ENCODE results near the gene FBLN1.
A peak's percentile ranks its signal among the peaks of the same experiment; 100 is the strongest.

FBLN1 gene

GRCh38 chr22:45534339-45535192 lies 31.9 kb downstream of the FBLN1 start (continued):
- TF ChIP-seq ZNF449 (tag by site-specific recombination; IDR thresholded peaks at IDR 0.05) (no peak), TSHZ1 (tag by site-specific recombination; IDR thresholded peaks at IDR 0.05; ENCODE audit: borderline replicate concordance) (no peak), ZBTB8A (tag by site-specific recombination; IDR thresholded peaks at IDR 0.05) (peak; percentile 37; the same call in 1 of the 2 replicates), ZBTB17 (tag by site-specific recombination; IDR thresholded peaks at IDR 0.05) (no peak), ZNF266 (tag by site-specific recombination; IDR thresholded peaks at IDR 0.05; ENCODE audit: low read depth) (no peak), WT1 (tag by site-specific recombination; IDR thresholded peaks at IDR 0.05) (peak; percentile 74), ZNF114 (tag by site-specific recombination; IDR thresholded peaks at IDR 0.05) (no peak), ZNF654 (tag by site-specific recombination; IDR thresholded peaks at IDR 0.05; ENCODE audit: low read depth) (no peak), OVOL3 (tag by site-specific recombination; IDR thresholded peaks at IDR 0.05) (no peak), RBAK (tag by site-specific recombination; IDR thresholded peaks at IDR 0.05) (no peak), OSR2 (tag by site-specific recombination; IDR thresholded peaks at IDR 0.05) (peak; percentile 80), ZFP37 (tag by site-specific recombination; IDR thresholded peaks at IDR 0.05) (no peak), HOXC10 (CRISPR knock-in tag; IDR thresholded peaks at IDR 0.05) (no peak), ZNF555 (tag by site-specific recombination; conservative IDR thresholded peaks at IDR 0.05) (no peak), ZNF518A (tag by site-specific recombination; conservative IDR thresholded peaks at IDR 0.05; ENCODE audit: low read depth) (no peak), KLF7 (tag by site-specific recombination; IDR thresholded peaks at IDR 0.05; ENCODE audit: borderline replicate concordance) (no peak), PRDM10 (tag by site-specific recombination; IDR thresholded peaks at IDR 0.05) (peak; percentile 100), ZNF341 (tag by site-specific recombination; IDR thresholded peaks at IDR 0.05; ENCODE audit: low read depth) (no peak), ZNF670 (tag by site-specific recombination; IDR thresholded peaks at IDR 0.05; ENCODE audit: low read depth) (no peak), PBX3 (CRISPR knock-in tag; IDR thresholded peaks at IDR 0.05) (no peak), ZNF843 (tag by site-specific recombination; IDR thresholded peaks at IDR 0.05) (peak; percentile 54; the same call in 1 of the 2 replicates), ZNF701 (tag by site-specific recombination; IDR thresholded peaks at IDR 0.05) (no peak), ZNF623 (tag by site-specific recombination; IDR thresholded peaks at IDR 0.05) (no peak), ZNF404 (tag by site-specific recombination; IDR thresholded peaks at IDR 0.05) (no peak)

Data from HEK293 (cell line).